Aorta (tissue), 5 donors: ENCODE measurements around the gene CENPE. TPM values are rescaled to one million over a fixed set of nuclear protein-coding genes. Genes with fewer than 3 reads are reported as not detected.
A peak's percentile ranks its signal among the peaks of the same experiment; 100 is the strongest.
"Not testable (repeated sequence)": the region's sequence is repeated elsewhere in the genome, so short reads cannot be mapped to it uniquely, and the experiment has no call there.

Source experiments
- ATAC-seq: fragments of 200-7000 bp; cut with Tn5 transposase; one replicate; pipeline ENCODE4 v1.9.1; 2022; ENCODE audit warnings: moderate library complexity; ENCODE audit not compliant: low FRiP score
- DNase-seq, 2 donors: peaks; one replicate each; pipeline ENCODE4 v3.0.0-alpha.2; 2020
- H3K27ac ChIP-seq, 2 donors: one replicate each; pipeline ENCODE4 v1.5.1; 2013; ENCODE audit warnings: low read length in 2 of 2, mild to moderate bottlenecking in 2 of 2, moderate library complexity in 2 of 2, control low read depth in 1 of 2, inconsistent platforms in 1 of 2, low read depth in 1 of 2
- H3K27me3 ChIP-seq, 2 donors: one replicate each; pipeline ENCODE4 v1.6.1; 2013; ENCODE audit warnings: control low read depth in 1 of 2, low read length in 1 of 2, mild to moderate bottlenecking in 1 of 2, moderate library complexity in 1 of 2; ENCODE audit not compliant: insufficient read depth in 2 of 2, control insufficient read depth in 1 of 2
- H3K36me3 ChIP-seq, 2 donors: one replicate each; pipeline ENCODE4 v1.6.1; 2013; ENCODE audit warnings: control low read depth in 1 of 2, low read length in 1 of 2, mild to moderate bottlenecking in 1 of 2; ENCODE audit not compliant: insufficient read depth in 2 of 2, control insufficient read depth in 1 of 2
- H3K4me1 ChIP-seq, 2 donors: one replicate each; pipeline ENCODE4 v1.6.1; 2013; ENCODE audit warnings: low read length in 2 of 2, control low read depth in 1 of 2, mild to moderate bottlenecking in 1 of 2, moderate library complexity in 1 of 2; ENCODE audit not compliant: insufficient read depth in 2 of 2, control insufficient read depth in 1 of 2
- H3K4me3 ChIP-seq, 2 donors: one replicate each; pipeline ENCODE4 v1.5.1; 2013; ENCODE audit warnings: low read length in 2 of 2, control low read depth in 1 of 2, mild to moderate bottlenecking in 1 of 2
- H3K9me3 ChIP-seq: one replicate; pipeline ENCODE4 v1.6.1; 2013; ENCODE audit warnings: mild to moderate bottlenecking, low read length; ENCODE audit not compliant: control insufficient read depth
- WGBS, 2 donors: extraction: QIAGEN DNeasy Blood & Tissue Kit; methylation state at CpG; one replicate each; pipeline ENCODE4 v1.1.7; 2013; 5-methylcytosine and 5-hydroxymethylcytosine counted together
- intact Hi-C, 2 donors: fragments of 100-400 bp; cut with DNase I; formaldehyde crosslinking; loops; one replicate each; pipeline versions ENCODE4 v1.14.2 to v1.15.0; 2022
- polyA plus RNA-seq, 2 donors: library from polyadenylated mRNA; stranded (reverse); fragments of 200-250 nt; gene quantifications; one replicate each; pipeline ENCODE4 v1.2.3, GENCODE V29; 2013
- total RNA-seq, 2 donors: library from RNA; stranded (reverse); fragmentation: NEBNext Ultra II Directional; extraction: Animal tissue kit (Norgen Biotek cat#: 25700); gene quantifications; one replicate each; pipeline ENCODE4 v1.2.1, GENCODE V29; 2021
- donor health status: healthy with polysubstance abuse.
- donor health status: Bipolar disorder and iron deficiency.
- donor health status: DM: no; HTN: no; CAD: no.
- donor health status: DM: no; HTN: no; CAD: no.
- donor health status: DM: yes; HTN: yes; CAD: no.

The CENPE gene
- total and polyA plus RNA-seq, 4 donors = 0.28 to 3.4 (median 1.3) TPM; not detected in 1

DNA sequence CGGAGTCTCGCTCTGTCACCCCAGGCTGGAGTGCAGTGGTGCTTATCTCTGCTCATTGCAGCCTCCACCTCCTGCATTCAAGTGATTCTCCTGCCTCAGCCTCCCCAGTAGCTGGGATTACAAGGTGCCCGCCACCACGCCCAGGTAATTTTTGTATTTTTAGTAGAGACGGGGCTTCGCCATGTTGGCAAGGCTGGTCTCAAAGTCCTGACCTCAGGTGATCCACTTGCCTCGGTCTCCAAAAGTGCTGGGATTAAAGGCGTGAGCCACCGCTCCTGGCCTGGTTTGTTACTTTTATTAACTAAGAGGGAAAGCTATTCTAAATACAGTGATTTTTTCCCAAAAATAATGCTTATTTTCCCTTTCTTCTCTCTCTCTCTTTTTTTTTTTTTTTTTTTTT is 866 bp upstream of the CENPE start:
- intact Hi-C loops = loop anchor here in 1 of 2 donors (5.0 kb wide), 1 partner anchor 372 kb away; the partner anchor contains the start of gene UBE2D3
- Histone ChIP-seq H3K36me3 (no peaks in the 10 kb centered on the region), H3K4me3 (peak overlapping the region in 1 of 2 donors; percentile 30), H3K27me3 (no peaks in the 10 kb centered on the region), H3K9me3 (no peaks in the 10 kb centered on the region), H3K27ac (no peak overlapping the region), H3K4me1 (no peaks in the 10 kb centered on the region)
- DNase-seq (no peak), ATAC-seq (no peak)
- 68% methylated on average over 9 of the region's 9 CpGs for WGBS, 2 donors

DNA sequence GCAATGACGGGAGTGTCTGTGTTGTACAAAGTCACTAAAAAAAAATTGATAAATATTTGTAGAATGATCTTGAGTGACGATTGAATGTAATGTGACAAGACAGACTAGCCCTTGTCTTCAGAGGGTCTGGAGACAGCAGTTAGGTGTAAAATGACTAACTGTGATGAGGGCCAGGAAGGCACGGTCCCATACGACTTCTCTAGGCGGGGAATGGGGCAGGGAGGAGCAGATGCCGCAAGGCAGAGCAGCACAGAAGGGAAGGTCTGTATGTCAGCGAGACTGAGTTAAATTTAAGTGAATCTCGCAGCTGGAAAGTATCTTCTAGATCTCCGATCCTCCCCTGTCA is 405 bp downstream of the CENPE start:
- Histone ChIP-seq H3K36me3 (no peaks in the 10 kb centered on the region), H3K9me3 (no peaks in the 10 kb centered on the region), H3K27me3 (no peaks in the 10 kb centered on the region), H3K4me3 (peak overlapping the region; percentile 30 to 55), H3K27ac (no peak overlapping the region), H3K4me1 (no peaks in the 10 kb centered on the region)
- peak; percentile 56 for ATAC-seq
- 0 to 1% methylated on average over 9 of the region's 9 CpGs for WGBS, 2 donors
- intact Hi-C loops = loop anchor here in 1 of 2 donors (5.0 kb wide), 1 partner anchor 370 kb away; the partner anchor contains the start of gene UBE2D3
- no peak for DNase-seq

DNA sequence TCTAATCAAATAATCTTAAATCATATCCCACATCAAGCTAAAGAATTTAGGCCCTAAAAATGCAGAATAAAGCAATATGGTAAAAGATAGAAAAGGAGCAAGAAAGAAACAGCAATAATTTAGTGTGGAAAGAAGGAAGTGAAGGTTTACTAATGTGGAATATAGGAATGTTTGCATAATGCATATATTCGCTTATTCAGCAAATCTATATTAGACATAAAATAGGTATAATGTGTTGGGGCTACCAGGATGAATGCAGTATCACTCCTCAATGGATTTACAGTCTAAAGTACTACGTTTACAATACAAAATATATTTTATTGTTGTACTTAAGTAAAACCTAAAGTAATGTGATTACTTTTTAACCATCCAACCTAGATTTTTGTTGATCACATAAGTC is 4.7 kb downstream of the CENPE start:
- H3K9me3 ChIP-seq = no peaks in the 10 kb centered on the region
- WGBS, 2 donors = 92 to 96% methylated on average over 2 of the region's 2 CpGs
- H3K27me3 ChIP-seq = no peaks in the 10 kb centered on the region
- no peak overlapping the region for H3K27ac ChIP-seq
- no peaks in the 10 kb centered on the region for H3K4me1 ChIP-seq
- H3K4me3 ChIP-seq = no peak overlapping the region
- ATAC-seq (no peak), DNase-seq (no peak)
- intact Hi-C loops = no loop called here
- H3K36me3 ChIP-seq = no peaks in the 10 kb centered on the region

DNA sequence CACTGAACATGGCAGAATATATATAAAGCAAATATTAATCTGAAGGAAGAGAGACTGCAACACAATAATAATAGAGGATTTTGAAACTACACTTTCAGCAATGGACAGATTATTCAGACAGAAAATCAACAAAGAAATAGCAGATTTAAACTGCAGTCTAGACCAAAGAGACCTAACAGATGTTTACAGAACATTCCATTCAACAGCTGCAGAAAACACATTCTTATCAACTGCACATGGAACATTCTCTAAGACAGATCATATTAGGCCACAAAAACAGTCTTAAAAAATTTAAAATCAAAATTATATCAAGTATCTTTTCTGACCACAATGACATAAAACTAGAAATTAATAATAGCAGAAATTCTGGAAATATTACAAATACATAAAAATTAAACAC is 27.1 kb downstream of the CENPE start:
- ATAC-seq = no peak
- Histone ChIP-seq H3K27me3 (no peaks in the 10 kb centered on the region), H3K27ac (no peak overlapping the region), H3K9me3 (peaks cover 3% of the 10 kb centered on the region), H3K4me3 (no peak overlapping the region), H3K4me1 (no peaks in the 10 kb centered on the region), H3K36me3 (no peaks in the 10 kb centered on the region)
- DNase-seq = no peak
- intact Hi-C loops = no loop called here

DNA sequence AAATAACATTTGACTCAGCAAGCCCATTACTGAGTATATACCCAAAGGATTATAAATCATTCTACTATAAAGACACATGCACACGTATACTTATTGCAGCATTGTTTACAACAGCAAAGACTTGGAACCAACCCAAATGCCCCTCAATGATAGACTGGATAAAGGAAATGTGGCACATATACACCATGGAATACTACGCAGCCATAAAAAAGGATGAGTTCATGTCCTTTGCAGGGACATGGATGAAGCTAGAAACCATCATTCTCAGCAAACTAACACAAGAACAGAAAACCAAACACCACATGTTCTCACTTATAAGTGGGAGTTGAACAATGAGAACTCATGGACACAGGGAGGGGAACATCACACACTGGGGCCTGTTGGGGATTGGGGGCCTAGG is 28.4 kb downstream of the CENPE start:
- H3K27ac ChIP-seq, H3K27me3 ChIP-seq: not testable (repeated sequence)

DNA sequence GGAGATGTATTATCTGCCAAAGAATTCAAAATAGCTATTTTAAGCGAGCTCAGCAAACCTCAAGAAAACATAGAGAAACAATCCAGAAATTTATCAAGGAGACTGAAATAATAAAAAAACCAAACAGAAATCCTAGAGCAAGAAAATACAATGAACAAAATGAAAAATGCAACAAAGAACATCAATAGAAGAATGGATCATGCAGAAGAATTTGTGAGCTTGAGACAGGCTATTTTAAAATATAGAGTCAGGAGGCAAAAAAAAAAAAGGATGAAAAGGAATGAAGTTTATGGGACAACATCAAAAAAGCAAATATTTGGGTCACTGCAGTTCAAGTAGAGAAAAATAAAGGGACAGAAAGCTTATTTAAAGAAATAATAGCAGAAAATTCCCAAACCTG is 29.1 kb downstream of the CENPE start:
- intact Hi-C loops = no loop called here
- Histone ChIP-seq H3K4me1 (no peaks in the 10 kb centered on the region), H3K4me3 (no peak overlapping the region), H3K36me3 (no peaks in the 10 kb centered on the region), H3K27ac (no peak overlapping the region), H3K9me3 (peaks cover 3% of the 10 kb centered on the region), H3K27me3 (no peaks in the 10 kb centered on the region)
- no peak for ATAC-seq
- no peak for DNase-seq
- WGBS, 2 donors = 78 to 87% methylated on average over 1 of the region's 1 CpG

More for the DNA sequence above, 28.4 kb downstream of the CENPE start:
- H3K4me3 ChIP-seq, intact Hi-C loops, ATAC-seq, H3K4me1 ChIP-seq, DNase-seq, H3K36me3 ChIP-seq, H3K9me3 ChIP-seq: not testable (repeated sequence)
- WGBS, 2 donors = 98 to 100% methylated on average over 2 of the region's 2 CpGs

DNA sequence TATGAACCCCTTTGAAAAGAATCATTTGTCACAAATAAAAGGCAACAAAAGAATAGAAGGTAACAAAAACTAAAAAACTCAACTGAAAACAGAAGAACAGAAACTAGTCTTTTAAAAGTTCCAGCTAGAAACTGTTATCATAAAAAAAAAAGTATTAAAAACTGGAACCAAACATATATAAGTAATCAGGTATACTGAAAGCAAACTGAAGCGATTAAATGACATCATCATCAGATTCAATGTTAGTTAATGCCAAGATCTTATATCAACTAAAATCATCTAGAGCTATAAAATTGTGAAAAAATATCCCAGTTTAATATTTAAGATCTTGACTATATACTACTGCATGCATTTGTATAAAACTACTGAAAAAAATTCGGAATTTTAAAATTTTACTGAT is 36.0 kb downstream of the CENPE start:
- H3K4me3 ChIP-seq = no peak overlapping the region
- intact Hi-C loops = no loop called here
- no peak overlapping the region for H3K27ac ChIP-seq
- H3K27me3 ChIP-seq = no peaks in the 10 kb centered on the region
- H3K4me1 ChIP-seq = no peaks in the 10 kb centered on the region
- DNase-seq = no peak
- ATAC-seq = no peak
- WGBS, 2 donors = 94 to 95% methylated on average over 2 of the region's 2 CpGs
- no peaks in the 10 kb centered on the region for H3K9me3 ChIP-seq
- H3K36me3 ChIP-seq = no peaks in the 10 kb centered on the region

DNA sequence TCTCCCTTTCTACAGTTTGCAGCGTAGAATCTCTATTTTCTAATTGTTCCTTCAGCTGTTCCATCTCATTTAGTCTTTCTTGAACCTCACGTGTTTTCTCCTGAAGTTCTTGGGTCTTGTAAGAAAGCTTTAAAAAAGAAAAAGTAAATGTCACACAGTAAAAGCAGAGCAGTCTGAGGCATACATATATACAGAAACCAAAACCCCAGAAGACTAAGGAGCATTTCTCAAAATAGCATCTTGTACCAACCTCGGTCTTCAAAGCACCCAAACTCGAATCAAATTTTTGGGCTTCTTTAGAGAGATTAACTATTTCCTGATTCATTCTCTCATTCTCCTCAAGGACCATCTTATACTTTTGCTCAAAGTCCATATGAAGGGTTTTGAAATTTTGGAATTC is 39.4 kb downstream of the CENPE start:
- intact Hi-C loops = no loop called here

DNA sequence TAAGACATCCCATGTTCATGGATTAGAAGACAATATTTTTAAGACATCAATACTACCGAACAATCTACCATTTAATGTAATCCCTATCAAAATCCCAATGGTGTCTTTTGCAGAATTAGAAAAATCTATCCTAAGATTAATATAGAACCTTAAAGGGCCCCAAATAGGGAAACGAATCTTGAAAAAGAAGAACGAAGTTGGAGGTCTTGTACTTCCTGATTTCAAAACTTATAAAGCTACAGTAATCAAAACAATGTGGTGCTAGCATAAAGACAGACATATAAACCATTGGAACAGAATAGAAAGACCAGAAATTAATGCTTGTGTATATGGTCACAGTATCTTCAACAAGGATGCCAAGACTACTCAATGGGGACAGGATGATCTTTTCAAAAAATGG is 42.0 kb downstream of the CENPE start:
- Histone ChIP-seq H3K4me3 (no peak overlapping the region), H3K9me3 (no peaks in the 10 kb centered on the region), H3K36me3 (no peaks in the 10 kb centered on the region), H3K27ac (no peak overlapping the region), H3K27me3 (no peaks in the 10 kb centered on the region), H3K4me1 (no peaks in the 10 kb centered on the region)
- WGBS, 2 donors = 95% methylated on average over 3 of the region's 3 CpGs
- DNase-seq = no peak
- intact Hi-C loops = no loop called here
- no peak for ATAC-seq

More for the DNA sequence above, 39.4 kb downstream of the CENPE start:
- WGBS, 2 donors = 32 to 40% methylated on average over 4 of the region's 4 CpGs
- H3K9me3 ChIP-seq = no peaks in the 10 kb centered on the region
- DNase-seq = no peak
- no peaks in the 10 kb centered on the region for H3K27me3 ChIP-seq
- no peak overlapping the region for H3K27ac ChIP-seq
- H3K4me3 ChIP-seq = no peak overlapping the region
- no peak for ATAC-seq
- no peaks in the 10 kb centered on the region for H3K4me1 ChIP-seq
- no peaks in the 10 kb centered on the region for H3K36me3 ChIP-seq
